DND-41 (cell line): ENCODE data around the gene SORCS1.

ENCODE experiments used
- ATAC-seq: fragments of 200-7000 bp; cut with Tn5 transposase; 3 replicates; pipeline ENCODE4 v1.9.1; 2021; ENCODE audit warnings: low read depth; ENCODE audit not compliant: insufficient read depth
- DNase-seq: peaks from one replicate; pipeline ENCODE4 v3.0.0-alpha.2; 2020
- H2AFZ ChIP-seq: 2 replicates; pipeline ENCODE4 v1.6.0; 2012; ENCODE audit warnings: low read depth, low read length
- H3K27ac ChIP-seq: 2 replicates; pipeline ENCODE4 v1.5.1; 2012; ENCODE audit warnings: low read length, inconsistent platforms
- H3K27me3 ChIP-seq: fragments of 200-600 bp; sonication (generic); 2 replicates; pipeline ENCODE4 v1.6.0; 2012; ENCODE audit warnings: low read length, mild to moderate bottlenecking, inconsistent platforms; ENCODE audit not compliant: insufficient read depth, poor library complexity
- H3K36me3 ChIP-seq: 2 replicates; pipeline ENCODE4 v1.5.1; 2012; ENCODE audit warnings: low read length, inconsistent platforms; ENCODE audit not compliant: insufficient read depth
- H3K4me1 ChIP-seq: 2 replicates; pipeline ENCODE4 v1.5.1; 2012; ENCODE audit warnings: mild to moderate bottlenecking, low read length; ENCODE audit not compliant: insufficient read depth
- H3K4me2 ChIP-seq: 2 replicates; pipeline ENCODE4 v1.6.0; 2012; ENCODE audit warnings: mild to moderate bottlenecking, moderate library complexity, low read length, inconsistent platforms; ENCODE audit not compliant: insufficient read depth
- H3K4me3 ChIP-seq, 2 experiments: fragments of 200-600 bp in 1 of 2; shearing (Covaris generic) in 1 of 2; 2 replicates each; pipeline ENCODE4 v1.5.1; 2012 to 2016; ENCODE audit warnings: inconsistent platforms in 2 of 2, low read length in 2 of 2, mild to moderate bottlenecking in 2 of 2, low read depth in 1 of 2, moderate library complexity in 1 of 2
- H3K79me2 ChIP-seq: 2 replicates; pipeline ENCODE4 v1.6.0; 2012; ENCODE audit warnings: low read length, inconsistent platforms; ENCODE audit not compliant: insufficient read depth
- H3K9ac ChIP-seq: 2 replicates; pipeline ENCODE4 v1.6.0; 2012; ENCODE audit warnings: low read depth, mild to moderate bottlenecking, inconsistent platforms, low read length, moderate library complexity
- H3K9me3 ChIP-seq: 2 replicates; pipeline ENCODE4 v1.5.1; 2012; ENCODE audit warnings: low read length, moderate library complexity, mild to moderate bottlenecking, inconsistent platforms; ENCODE audit not compliant: insufficient read depth, severe bottlenecking
- H4K20me1 ChIP-seq: 2 replicates; pipeline ENCODE4 v1.6.0; 2012; ENCODE audit warnings: low read length; ENCODE audit not compliant: insufficient read depth
- CTCF ChIP-seq: IDR thresholded peaks from 2 replicates; pipeline ENCODE4 v1.5.1; 2012; ENCODE audit warnings: borderline replicate concordance, low read length, moderate library complexity, mild to moderate bottlenecking; ENCODE audit not compliant: poor library complexity, severe bottlenecking; ENCODE audit errors: extremely low read depth
- EZH2 ChIP-seq: IDR thresholded peaks from 3 replicates; pipeline ENCODE4 v1.6.1; 2012; ENCODE audit warnings: borderline replicate concordance, low read depth, mild to moderate bottlenecking, moderate library complexity, low read length, inconsistent platforms; ENCODE audit not compliant: severe bottlenecking

SORCS1 gene

DNA sequence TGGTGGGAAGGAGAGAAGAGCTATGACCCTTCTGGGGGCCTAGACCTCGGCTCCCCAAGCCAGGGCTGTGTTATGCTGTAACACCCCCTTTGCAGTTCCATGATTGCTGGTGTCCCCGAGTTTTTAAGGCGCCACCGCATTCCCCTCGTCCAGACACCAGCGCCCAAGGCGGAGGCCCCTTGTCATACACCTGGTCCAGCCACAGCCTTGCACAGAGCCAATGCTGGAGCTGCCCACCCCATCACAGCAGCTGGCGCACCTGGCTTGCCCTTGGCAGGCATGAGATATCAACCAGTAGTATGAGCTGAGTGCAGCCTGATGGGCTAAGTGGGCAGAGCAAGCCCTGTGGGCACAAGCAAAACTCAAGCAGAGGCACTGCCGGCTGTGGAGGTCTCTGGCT, 209.4 kb downstream of the SORCS1 start:
- no peaks in the 10 kb centered on the region for H3K4me1 ChIP-seq
- no peaks in the 10 kb centered on the region for H4K20me1 ChIP-seq
- no peak overlapping the region for H3K27ac ChIP-seq
- no peak overlapping the region for H3K9ac ChIP-seq
- no peaks in the 10 kb centered on the region for H3K27me3 ChIP-seq
- H3K36me3 ChIP-seq: no peaks in the 10 kb centered on the region
- no peak for DNase-seq
- H2AFZ ChIP-seq: no peak overlapping the region
- ATAC-seq: no peak
- H3K4me3 ChIP-seq: no peak overlapping the region
- no peak for TF ChIP-seq CTCF
- no peak for TF ChIP-seq EZH2
- no peaks in the 10 kb centered on the region for H3K79me2 ChIP-seq
- peaks cover 6% of the 10 kb centered on the region for H3K9me3 ChIP-seq
- H3K4me2 ChIP-seq: no peak overlapping the region

GRCh38 chr10:106952033-106952432, 212.5 kb downstream of the SORCS1 start:
- H3K27me3 ChIP-seq: no peaks in the 10 kb centered on the region
- no peak overlapping the region for H3K9ac ChIP-seq
- H3K27ac ChIP-seq: no peak overlapping the region
- no peaks in the 10 kb centered on the region for H4K20me1 ChIP-seq
- H3K36me3 ChIP-seq: no peaks in the 10 kb centered on the region
- DNase-seq: no peak
- ATAC-seq: no peak
- H3K4me1 ChIP-seq: no peaks in the 10 kb centered on the region
- no peak for TF ChIP-seq CTCF
- no peak for TF ChIP-seq EZH2
- no peak overlapping the region for H3K4me3 ChIP-seq
- H2AFZ ChIP-seq: no peak overlapping the region
- H3K9me3 ChIP-seq: peaks cover 6% of the 10 kb centered on the region
- no peaks in the 10 kb centered on the region for H3K79me2 ChIP-seq
- no peak overlapping the region for H3K4me2 ChIP-seq

DNA sequence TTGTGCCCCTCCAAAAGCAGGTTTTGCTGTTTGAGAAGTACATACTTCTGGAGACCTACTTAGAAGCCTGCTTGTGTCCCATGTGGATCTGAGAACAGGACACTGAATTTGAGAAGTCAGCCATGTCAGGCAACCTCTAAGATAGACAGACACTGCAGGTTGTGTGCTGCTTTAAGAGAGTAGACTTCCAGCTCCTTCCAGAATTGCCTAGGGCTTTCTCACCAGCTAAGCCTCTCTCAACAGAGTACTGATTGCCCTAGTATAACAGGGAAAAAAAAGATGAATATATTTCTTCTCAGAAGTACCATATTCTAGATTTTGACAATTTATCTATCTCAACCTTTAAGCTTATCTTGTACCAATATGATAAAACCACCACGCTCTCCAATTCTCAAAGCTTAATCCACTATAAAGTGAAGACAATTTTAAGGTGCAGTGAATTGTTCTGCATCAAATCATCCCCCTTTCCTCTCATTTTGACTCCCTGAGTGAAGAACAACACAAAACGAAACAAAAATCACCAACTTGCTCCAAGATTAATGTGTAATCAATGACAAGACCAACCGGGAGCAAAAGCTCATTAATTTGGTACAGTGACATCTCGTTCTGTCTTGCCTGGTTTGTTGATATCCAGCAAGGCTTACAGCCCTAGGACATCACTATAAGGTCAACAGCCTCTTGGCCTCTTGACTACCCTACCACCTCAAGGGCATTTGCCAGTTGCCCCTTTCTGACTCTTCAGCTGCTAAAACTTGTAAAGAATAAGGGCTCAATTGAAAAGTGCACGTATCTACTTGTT, 214.6 kb downstream of the SORCS1 start:
- no peaks in the 10 kb centered on the region for H4K20me1 ChIP-seq
- no peak overlapping the region for H3K4me3 ChIP-seq
- peaks cover 4% of the 10 kb centered on the region for H3K9me3 ChIP-seq
- DNase-seq: no peak
- H3K4me2 ChIP-seq: no peak overlapping the region
- ATAC-seq: no peak
- H3K27ac ChIP-seq: no peak overlapping the region
- H3K4me1 ChIP-seq: no peaks in the 10 kb centered on the region
- H3K9ac ChIP-seq: no peak overlapping the region
- H3K27me3 ChIP-seq: no peaks in the 10 kb centered on the region
- H3K36me3 ChIP-seq: no peaks in the 10 kb centered on the region
- TF ChIP-seq EZH2: no peak
- H2AFZ ChIP-seq: no peak overlapping the region
- no peaks in the 10 kb centered on the region for H3K79me2 ChIP-seq

DNA sequence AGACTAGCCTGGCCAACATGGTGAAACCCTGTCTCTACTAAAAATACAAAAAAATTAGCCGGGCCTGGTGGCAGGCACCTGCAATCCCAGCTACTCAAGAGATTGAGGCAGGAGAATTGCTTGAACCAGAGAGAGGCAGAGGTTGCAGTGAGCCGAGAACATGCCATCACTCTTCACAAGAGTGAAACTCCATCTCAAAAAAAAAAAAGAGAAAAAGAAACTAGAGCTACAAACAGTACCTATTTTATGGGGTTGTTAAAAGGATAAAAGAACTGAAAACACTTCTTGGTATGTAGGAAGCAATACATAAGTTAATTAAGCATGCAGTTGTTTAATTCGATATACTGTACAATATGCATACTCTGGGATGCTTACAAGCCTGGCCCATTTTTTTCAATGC, 216.9 kb downstream of the SORCS1 start:
- Histone ChIP-seq H3K4me1 (no peaks in the 10 kb centered on the region), H3K27ac (no peak overlapping the region), H3K4me2 (no peak overlapping the region), H3K9me3 (peaks cover 4% of the 10 kb centered on the region), H3K9ac (no peak overlapping the region), H3K27me3 (no peaks in the 10 kb centered on the region), H3K4me3 (no peak overlapping the region), H4K20me1 (no peaks in the 10 kb centered on the region), H3K36me3 (no peaks in the 10 kb centered on the region), H2AFZ (no peak overlapping the region), H3K79me2 (no peaks in the 10 kb centered on the region)
- TF ChIP-seq CTCF (no peak), EZH2 (no peak)
- no peak for DNase-seq
- no peak for ATAC-seq
